Gastroesophageal sphincter (tissue), 3 donors: ENCODE measurements around the gene EZH1.

ENCODE experiments used
- EP300 ChIP-seq: sonication (generic); formaldehyde crosslinking; IDR thresholded peaks from one replicate; pipeline ENCODE4 v1.6.1; 2017; ENCODE audit warnings: antibody characterized with exemption, mild to moderate bottlenecking
- POLR2A ChIP-seq, 2 donors: fragments of 450-650 bp; IDR thresholded peaks; one replicate each; pipeline ENCODE4 v1.6.1; 2017; ENCODE audit warnings: antibody characterized with exemption in 2 of 2, mild to moderate bottlenecking in 2 of 2, moderate library complexity in 1 of 2
- POLR2AphosphoS5 ChIP-seq: sonication (generic); formaldehyde crosslinking; IDR thresholded peaks from one replicate; pipeline ENCODE4 v1.6.1; 2017; ENCODE audit warnings: antibody characterized with exemption
- TF ChIP-seq, protein P1 (sequence below), 4 experiments: fragments of 200-600 bp in 2 of 4; fragments of 450-650 bp in 2 of 4; sonication (generic) in 1 of 4; IDR thresholded peaks; one replicate each; pipeline ENCODE4 v1.5.1; 2017 to 2019; ENCODE audit warnings: antibody characterized with exemption in 4 of 4, mild to moderate bottlenecking in 2 of 4, moderate library complexity in 2 of 4

GRCh38 chr17:42651392-42651791, 93.4 kb downstream of the EZH1 start:
- no peak for TF ChIP-seq POLR2AphosphoS5
- no peak for TF ChIP-seq EP300
- TF ChIP-seq POLR2A (IDR thresholded peaks at IDR 0.05), result no peak
- TF ChIP-seq, protein P1, sequence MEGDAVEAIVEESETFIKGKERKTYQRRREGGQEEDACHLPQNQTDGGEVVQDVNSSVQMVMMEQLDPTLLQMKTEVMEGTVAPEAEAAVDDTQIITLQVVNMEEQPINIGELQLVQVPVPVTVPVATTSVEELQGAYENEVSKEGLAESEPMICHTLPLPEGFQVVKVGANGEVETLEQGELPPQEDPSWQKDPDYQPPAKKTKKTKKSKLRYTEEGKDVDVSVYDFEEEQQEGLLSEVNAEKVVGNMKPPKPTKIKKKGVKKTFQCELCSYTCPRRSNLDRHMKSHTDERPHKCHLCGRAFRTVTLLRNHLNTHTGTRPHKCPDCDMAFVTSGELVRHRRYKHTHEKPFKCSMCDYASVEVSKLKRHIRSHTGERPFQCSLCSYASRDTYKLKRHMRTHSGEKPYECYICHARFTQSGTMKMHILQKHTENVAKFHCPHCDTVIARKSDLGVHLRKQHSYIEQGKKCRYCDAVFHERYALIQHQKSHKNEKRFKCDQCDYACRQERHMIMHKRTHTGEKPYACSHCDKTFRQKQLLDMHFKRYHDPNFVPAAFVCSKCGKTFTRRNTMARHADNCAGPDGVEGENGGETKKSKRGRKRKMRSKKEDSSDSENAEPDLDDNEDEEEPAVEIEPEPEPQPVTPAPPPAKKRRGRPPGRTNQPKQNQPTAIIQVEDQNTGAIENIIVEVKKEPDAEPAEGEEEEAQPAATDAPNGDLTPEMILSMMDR (IDR thresholded peaks at IDR 0.05), result no peak
